ENCODE measurements around the gene IFI16. TPM values are rescaled to one million over a fixed set of nuclear protein-coding genes. Genes with fewer than 3 reads are reported as not detected.

Gene IFI16
- polyA plus RNA-seq, 12 donors: 27.7 to 92.0 (median 38.0) TPM; not detected in 1

DNA sequence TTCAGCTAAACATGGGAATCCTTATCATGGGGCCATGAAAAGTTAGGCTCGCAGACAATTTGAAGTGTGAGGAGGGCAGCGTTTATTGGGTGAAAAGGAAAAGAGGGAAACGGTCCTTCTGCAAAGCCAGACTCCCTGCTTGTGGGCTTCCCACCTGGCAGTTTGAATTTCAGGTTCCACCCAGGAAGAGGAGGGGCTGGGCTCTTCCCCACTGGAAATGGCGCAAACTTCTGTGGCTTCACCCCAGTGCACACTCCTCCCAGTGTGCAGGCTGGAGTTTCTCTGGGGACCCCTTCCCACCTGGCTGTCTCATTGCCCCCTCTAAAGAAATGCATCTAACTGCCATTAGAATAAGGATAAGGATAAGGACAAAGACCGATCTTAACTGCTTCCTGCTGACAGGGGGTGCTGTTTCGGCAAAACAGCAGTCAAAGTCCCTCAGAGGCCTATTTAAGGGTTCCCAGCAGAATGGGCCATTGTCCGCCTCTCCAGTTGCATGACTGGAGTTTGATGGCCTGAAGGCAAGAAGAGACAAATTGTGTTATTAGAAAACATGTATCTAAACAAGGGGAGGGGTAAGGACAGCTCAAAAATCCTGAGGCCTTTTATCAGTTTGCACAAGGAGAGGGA, 46.5 kb downstream of the IFI16 start:
- DNase-seq: no peak

GRCh38 chr1:159058751-159059150, 49.0 kb downstream of the IFI16 start:
- no peak for DNase-seq

- no peak for DNase-seq
Observed at GRCh38 chr1:159065106-159065505, 55.4 kb downstream of the IFI16 start.

DNA sequence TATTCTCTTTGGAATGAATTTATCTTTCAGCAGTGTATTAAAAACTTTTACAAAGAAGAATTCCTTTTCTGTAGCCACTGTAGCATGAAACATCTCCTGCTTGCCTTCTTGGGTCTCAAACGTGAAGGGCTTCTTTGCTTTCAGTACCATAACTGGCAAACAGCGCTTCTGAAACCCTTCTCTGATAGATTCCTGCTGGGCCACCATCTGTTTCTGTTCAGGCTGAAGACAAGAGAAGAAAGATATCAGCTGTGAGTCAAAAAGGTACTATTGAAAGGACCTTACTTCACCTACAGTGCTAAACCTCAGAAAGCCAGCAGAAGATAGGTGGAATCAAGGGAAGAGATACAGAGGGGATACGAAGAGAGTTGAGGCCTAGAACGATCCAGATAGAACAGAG, 56.4 kb downstream of the IFI16 start:
- no peak for DNase-seq

- no peak for DNase-seq
Observed at GRCh38 chr1:159067699-159068621, 58.3 kb downstream of the IFI16 start.

- no peak for DNase-seq
Observed at GRCh38 chr1:159068886-159069285, 59.2 kb downstream of the IFI16 start.

DNA sequence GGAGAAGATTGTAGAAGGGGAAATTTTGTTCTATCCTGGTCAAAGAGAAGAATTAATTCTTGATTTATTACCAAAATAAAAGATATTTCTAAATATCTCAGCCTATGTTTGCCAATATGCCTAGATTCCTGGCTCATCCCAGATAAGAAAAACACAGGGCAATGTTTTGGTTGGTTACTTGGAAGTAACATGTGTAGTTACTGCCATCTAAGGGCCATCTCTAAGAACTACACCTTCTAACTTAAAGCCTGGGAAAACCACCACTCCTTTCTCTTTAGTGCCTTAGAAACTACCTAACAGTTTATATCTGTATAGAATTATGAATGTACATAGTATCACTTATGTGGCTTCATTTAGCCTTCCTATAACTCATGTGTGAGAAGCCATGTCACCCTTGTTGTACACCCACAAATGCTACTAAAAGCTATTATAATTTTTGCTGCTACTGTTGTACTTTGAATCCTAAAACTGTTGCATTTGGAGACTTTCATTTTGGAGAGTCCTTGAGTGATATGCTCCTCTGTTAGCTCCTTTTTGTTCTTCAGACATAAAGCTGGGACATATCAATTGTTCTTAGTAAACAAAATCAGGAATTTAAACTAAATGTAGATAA, 62.4 kb downstream of the IFI16 start:
- peak; percentile 45 for DNase-seq

GRCh38 chr1:159076438-159077119, 66.9 kb downstream of the IFI16 start, which contains the start of gene AIM2:
Gene AIM2 (minus strand): TSS chr1:159076766. CDS start chr1:159073499, 3,267 bp downstream.
- no peak for DNase-seq

DNA sequence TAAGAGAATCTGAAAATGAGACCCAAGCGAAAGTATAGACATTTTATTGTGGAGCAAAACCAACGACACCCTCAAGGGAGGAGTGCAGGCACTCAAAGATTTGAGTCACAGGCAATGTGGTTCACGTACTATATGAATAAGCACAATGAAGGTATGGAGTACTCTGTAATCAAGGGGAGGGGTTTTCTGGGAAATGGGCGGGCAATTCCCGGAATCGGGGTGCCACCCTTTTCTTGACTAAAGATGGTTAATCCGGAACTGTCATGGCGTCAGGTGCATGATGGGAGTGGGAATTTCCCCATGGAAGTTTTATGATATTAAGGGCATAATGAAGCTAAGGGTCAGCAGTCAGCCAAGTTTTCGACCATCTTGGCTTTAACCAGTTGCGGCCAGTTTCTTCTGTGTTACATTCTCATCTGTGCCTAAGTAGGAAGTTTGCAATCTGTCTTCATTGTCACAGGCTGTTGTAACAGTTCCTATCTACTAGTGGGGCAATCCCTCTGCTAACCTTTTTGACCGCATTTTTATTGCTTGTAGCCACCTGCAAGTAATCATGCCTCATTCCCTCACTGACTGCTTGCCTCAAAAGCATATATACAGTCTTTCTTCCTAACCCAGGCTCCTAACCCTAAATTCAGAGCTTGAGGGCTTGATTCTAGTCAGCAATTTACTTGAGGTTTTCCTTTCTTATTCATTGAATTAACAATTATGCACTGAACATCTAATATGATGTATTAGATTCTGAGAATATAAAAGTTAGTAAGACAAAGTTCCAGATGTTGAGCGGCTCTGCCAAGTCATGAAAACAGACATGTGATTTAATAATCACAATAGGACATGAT, 67.6 kb downstream of the IFI16 start:
- no peak for DNase-seq

- no peak for DNase-seq
Observed at GRCh38 chr1:159079525-159079924, 69.8 kb downstream of the IFI16 start.

- DNase-seq: no peak
Observed at GRCh38 chr1:159081626-159082025, 71.9 kb downstream of the IFI16 start.

GRCh38 chr1:159083013-159083412, 73.3 kb downstream of the IFI16 start:
- DNase-seq: no peak

- no peak for DNase-seq
Observed at GRCh38 chr1:159084152-159084551, 74.4 kb downstream of the IFI16 start.

DNA sequence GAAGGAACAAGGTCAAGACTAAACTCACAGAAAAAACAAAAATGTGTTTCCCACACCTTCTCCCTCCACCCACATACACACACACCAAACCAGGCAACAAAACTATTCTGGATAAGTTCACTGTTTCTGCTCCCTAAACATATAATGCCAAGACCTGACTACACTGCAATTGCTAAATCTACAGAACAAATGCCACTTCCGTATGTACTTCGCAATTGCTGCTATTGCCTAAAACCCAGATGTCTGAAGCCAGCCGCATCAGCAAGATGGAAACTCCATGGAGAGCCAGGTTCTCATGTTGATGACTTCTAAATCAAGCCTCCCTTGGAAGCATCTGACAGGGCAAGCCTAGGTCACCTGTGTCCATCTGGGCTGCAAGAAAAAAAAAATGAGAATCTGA, 75.2 kb downstream of the IFI16 start:
- no peak for DNase-seq

GRCh38 chr1:159088050-159088449, 78.3 kb downstream of the IFI16 start:
- no peak for DNase-seq

DNA sequence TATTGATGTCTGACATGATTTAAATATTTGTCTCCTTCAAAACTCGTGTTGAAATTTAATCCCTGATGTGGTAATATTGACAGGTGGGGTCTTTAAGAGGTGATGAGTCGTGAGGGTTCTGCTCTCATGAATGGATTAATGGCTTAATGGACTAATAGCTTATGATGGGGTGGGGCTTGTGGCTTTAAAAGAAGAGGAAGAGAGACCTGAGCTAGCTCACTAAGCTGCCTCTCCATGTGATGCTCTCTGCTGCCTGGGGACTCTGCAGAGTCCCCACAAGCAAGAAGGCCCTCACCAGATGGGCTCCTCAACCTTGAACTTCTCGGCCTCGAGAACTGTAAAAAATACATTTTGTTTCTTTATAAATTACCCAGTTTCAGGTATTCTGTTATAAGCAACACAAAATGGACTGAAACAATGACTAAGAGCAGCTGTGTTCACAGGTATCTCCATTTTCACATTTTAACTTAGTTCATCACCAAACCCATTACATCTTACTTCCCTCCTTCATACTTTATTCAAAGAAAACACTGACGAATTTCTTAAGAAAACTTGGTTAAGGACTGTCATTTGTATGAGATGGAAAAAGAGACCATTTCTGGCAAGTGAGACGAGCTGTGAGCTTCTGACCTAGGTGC, 79.0 kb downstream of the IFI16 start:
- DNase-seq: no peak

GRCh38 chr1:159089184-159089791, 79.6 kb downstream of the IFI16 start:
- no peak for DNase-seq

- DNase-seq: no peak
Observed at GRCh38 chr1:159090286-159091179, 80.8 kb downstream of the IFI16 start.

DNA sequence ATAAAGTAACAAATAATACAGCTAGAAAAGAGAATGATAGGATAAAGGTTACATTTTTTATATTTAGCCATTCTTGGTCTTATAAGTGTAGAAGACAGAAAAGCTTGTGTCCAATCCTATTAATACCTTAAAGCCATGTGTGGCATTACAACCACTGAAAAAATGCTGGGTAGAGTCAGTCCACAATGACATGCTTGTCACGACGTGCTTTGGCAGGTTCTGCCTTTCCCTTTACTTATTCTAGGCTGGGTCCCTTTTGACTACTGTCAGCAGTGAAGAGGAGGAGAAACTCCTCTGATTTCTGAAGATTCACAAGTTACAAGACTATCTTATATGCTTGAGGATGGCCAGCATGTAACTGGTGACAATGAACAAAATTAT, 81.5 kb downstream of the IFI16 start:
- no peak for DNase-seq
